ENCODE data around the gene MMUT. TPM values are rescaled to one million over a fixed set of nuclear protein-coding genes. Genes with fewer than 3 reads are reported as not detected.
"Not testable (repeated sequence)": the region's sequence is repeated elsewhere in the genome, so short reads cannot be mapped to it uniquely, and the experiment has no call there.

The MMUT gene
- total RNA-seq, 3 donors from 2014 or later (not counting 1 experiment from before 2014, with no cell fraction given) = 6.0 to 7.2 (median 7.1) TPM

DNA sequence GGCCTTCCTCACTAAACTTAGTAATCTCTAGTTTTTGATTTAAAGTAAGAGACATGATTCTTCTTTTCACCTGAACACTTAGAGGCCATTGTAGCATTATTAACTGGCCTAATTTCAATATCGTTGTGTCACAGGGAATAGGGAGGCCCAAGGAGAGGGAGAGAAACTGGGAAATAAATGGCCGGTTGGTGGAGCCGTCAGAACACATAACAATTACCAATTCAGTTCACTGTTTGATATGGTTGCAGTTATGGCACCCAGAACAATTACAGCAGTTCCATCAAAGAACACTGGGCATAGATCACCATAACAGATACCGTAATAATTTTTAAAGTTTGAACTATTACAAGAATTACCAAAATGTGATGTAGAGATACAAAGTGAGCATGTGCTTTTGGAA, 27.6 kb upstream of the MMUT start:
- H3K27ac ChIP-seq (ENCODE audit: low read length) = no peak overlapping the region
- no peak overlapping the region for H3K4me3 ChIP-seq (ENCODE audit: low read length)
- no peaks in the 10 kb centered on the region for H3K9me3 ChIP-seq (ENCODE audit: control insufficient read depth, insufficient read depth, low read length)
- intact Hi-C loops (cut with micrococcal nuclease) = no loop called here
- WGBS (ENCODE audit: insufficient coverage) = 100% methylated on average over 3 of the region's 4 CpGs
- H3K27me3 ChIP-seq (ENCODE audit: control insufficient read depth, insufficient read depth, low read length) = no peaks in the 10 kb centered on the region
- Mint-ChIP-seq H3K36me3 (peaks cover 6% of the 10 kb centered on the region), H3K4me1 (no peaks in the 10 kb centered on the region), H3K9me3 (no peaks in the 10 kb centered on the region), H3K27ac (no peak overlapping the region), H3K4me3 (no peak overlapping the region), H3K27me3 (ENCODE audit: low read depth in 2 of 2) (no peaks in the 10 kb centered on the region)
- DNase-seq = no peak
- TF ChIP-seq CTCF (IDR thresholded peaks at IDR 0.05) = no peak
- peaks cover 16% of the 10 kb centered on the region for H3K36me3 ChIP-seq (ENCODE audit: control insufficient read depth, insufficient read depth, low read length)
- ATAC-seq = no peak
- no peaks in the 10 kb centered on the region for H3K4me1 ChIP-seq (ENCODE audit: control insufficient read depth, insufficient read depth, low read length)

GRCh38 chr6:49483380-49483779, 20.3 kb upstream of the MMUT start:
- H3K36me3 ChIP-seq (ENCODE audit: control insufficient read depth, insufficient read depth, low read length); H3K9me3 Mint-ChIP-seq; H3K27me3 Mint-ChIP-seq (ENCODE audit: low read depth in 2 of 2); H3K4me1 Mint-ChIP-seq; H3K4me3 Mint-ChIP-seq; H3K4me1 ChIP-seq (ENCODE audit: control insufficient read depth, insufficient read depth, low read length); intact Hi-C loops (cut with micrococcal nuclease); H3K27me3 ChIP-seq (ENCODE audit: control insufficient read depth, insufficient read depth, low read length); ATAC-seq; H3K27ac ChIP-seq (ENCODE audit: low read length); H3K36me3 Mint-ChIP-seq; H3K27ac Mint-ChIP-seq; H3K4me3 ChIP-seq (ENCODE audit: low read length); DNase-seq; H3K9me3 ChIP-seq (ENCODE audit: control insufficient read depth, insufficient read depth, low read length): not testable (repeated sequence)
- WGBS (ENCODE audit: insufficient coverage) = 94% methylated on average over 14 of the region's 14 CpGs

- H3K27me3 Mint-ChIP-seq (ENCODE audit: low read depth in 2 of 2); intact Hi-C loops (cut with micrococcal nuclease); H3K27ac ChIP-seq (ENCODE audit: low read length); ATAC-seq; H3K9me3 ChIP-seq (ENCODE audit: control insufficient read depth, insufficient read depth, low read length); H3K36me3 Mint-ChIP-seq; H3K4me3 ChIP-seq (ENCODE audit: low read length); DNase-seq; H3K36me3 ChIP-seq (ENCODE audit: control insufficient read depth, insufficient read depth, low read length); H3K27me3 ChIP-seq (ENCODE audit: control insufficient read depth, insufficient read depth, low read length); H3K27ac Mint-ChIP-seq; H3K4me1 Mint-ChIP-seq; H3K9me3 Mint-ChIP-seq; H3K4me3 Mint-ChIP-seq; H3K4me1 ChIP-seq (ENCODE audit: control insufficient read depth, insufficient read depth, low read length): not testable (repeated sequence)
- 99% methylated on average over 13 of the region's 22 CpGs for WGBS (ENCODE audit: insufficient coverage)
These were observed 18.8 kb upstream of the MMUT start for GRCh38 chr6:49481846-49482245.

GRCh38 chr6:49479308-49479970, 16.4 kb upstream of the MMUT start:
- H3K4me1 ChIP-seq (ENCODE audit: control insufficient read depth, insufficient read depth, low read length) = no peaks in the 10 kb centered on the region
- Mint-ChIP-seq H3K4me1 (no peaks in the 10 kb centered on the region), H3K27ac (no peak overlapping the region), H3K27me3 (ENCODE audit: low read depth in 2 of 2) (no peaks in the 10 kb centered on the region), H3K36me3 (peaks cover 6% of the 10 kb centered on the region), H3K4me3 (no peak overlapping the region), H3K9me3 (no peaks in the 10 kb centered on the region)
- no peak for DNase-seq
- H3K4me3 ChIP-seq (ENCODE audit: low read length) = no peak overlapping the region
- H3K36me3 ChIP-seq (ENCODE audit: control insufficient read depth, insufficient read depth, low read length) = no peaks in the 10 kb centered on the region
- 100% methylated on average over 2 of the region's 3 CpGs for WGBS (ENCODE audit: insufficient coverage)
- intact Hi-C loops (cut with micrococcal nuclease) = no loop called here
- H3K27me3 ChIP-seq (ENCODE audit: control insufficient read depth, insufficient read depth, low read length) = no peaks in the 10 kb centered on the region
- H3K27ac ChIP-seq (ENCODE audit: low read length) = no peak overlapping the region
- TF ChIP-seq CTCF (IDR thresholded peaks at IDR 0.05) = no peak
- H3K9me3 ChIP-seq (ENCODE audit: control insufficient read depth, insufficient read depth, low read length) = no peaks in the 10 kb centered on the region
- ATAC-seq = no peak

- DNase-seq; H3K27ac ChIP-seq (ENCODE audit: low read length); H3K36me3 ChIP-seq (ENCODE audit: control insufficient read depth, insufficient read depth, low read length); intact Hi-C loops (cut with micrococcal nuclease); H3K9me3 Mint-ChIP-seq; H3K4me3 Mint-ChIP-seq; H3K9me3 ChIP-seq (ENCODE audit: control insufficient read depth, insufficient read depth, low read length); H3K4me1 ChIP-seq (ENCODE audit: control insufficient read depth, insufficient read depth, low read length); H3K27me3 ChIP-seq (ENCODE audit: control insufficient read depth, insufficient read depth, low read length); H3K4me3 ChIP-seq (ENCODE audit: low read length); ATAC-seq; H3K27ac Mint-ChIP-seq; H3K4me1 Mint-ChIP-seq; H3K27me3 Mint-ChIP-seq (ENCODE audit: low read depth in 2 of 2): not testable (repeated sequence)
- 67% methylated on average over 1 of the region's 2 CpGs for WGBS (ENCODE audit: insufficient coverage)
- peaks cover 22% of the 10 kb centered on the region for H3K36me3 Mint-ChIP-seq
These were observed 13.5 kb upstream of the MMUT start for GRCh38 chr6:49476564-49476963.

Data from natural killer cell (primary cell).